Right lobe of liver (tissue), 4 donors: ENCODE measurements around the gene SLC6A16.

Experiments used
- CTCF ChIP-seq, 4 donors: fragments of 200-600 bp in 3 of 4; fragments of 450-650 bp in 1 of 4; IDR thresholded peaks; one replicate each; pipeline versions ENCODE4 v1.5.1 to v1.8.0; 2016 to 2022; ENCODE audit warnings: antibody characterized with exemption in 4 of 4, mild to moderate bottlenecking in 2 of 4
- POLR2A ChIP-seq: fragments of 450-650 bp; IDR thresholded peaks from one replicate; pipeline ENCODE4 v1.6.1; 2017; ENCODE audit warnings: antibody characterized with exemption, mild to moderate bottlenecking
- donor health status: DM: no; HTN: no; CAD: no.
- donor health status: DM: no; HTN: no; CAD: no.
- donor health status: DM: no; HTN: yes; CAD: no.

- TF ChIP-seq CTCF (IDR thresholded peaks at IDR 0.05) (no peak), POLR2A (no peak)
Observed at GRCh38 chr19:49359851-49360820, 35.1 kb upstream of the SLC6A16 start.
